ENCODE results near the gene SERPINB2. TPM values are rescaled to one million over a fixed set of nuclear protein-coding genes. Genes with fewer than 3 reads are reported as not detected.

SERPINB2 gene
- polyA plus RNA-seq, 1 donor (not counting 4 experiments of a cell fraction or from before 2014, with no cell fraction given): 733 TPM

GRCh38 chr18:63922049-63922448 lies 34.5 kb downstream of the SERPINB2 start:
- Histone ChIP-seq H3K4me1 (ENCODE audit: control insufficient read depth, extremely low read depth, insufficient read depth, low read length) (no peaks in the 10 kb centered on the region), H3K4me2 (ENCODE audit: control insufficient read depth, extremely low read depth, insufficient read depth, low read depth, low read length) (no peak overlapping the region), H3K4me3 (ENCODE audit: control insufficient read depth in 2 of 3, extremely low read depth in 1 of 3, insufficient read depth in 2 of 3, low read depth in 1 of 3, low read length in 3 of 3) (no peak overlapping the region), H3K27me3 (ENCODE audit: control insufficient read depth, extremely low read depth, insufficient read depth, low read length) (no peaks in the 10 kb centered on the region), H3K9me1 (ENCODE audit: control insufficient read depth, extremely low read depth, insufficient read depth, low read length) (no peaks in the 10 kb centered on the region), H4K20me1 (ENCODE audit: control insufficient read depth, extremely low read depth, insufficient read depth, low read length) (no peaks in the 10 kb centered on the region), H3K9ac (ENCODE audit: control insufficient read depth, extremely low read depth, insufficient read depth, low read length) (no peak overlapping the region), H2AFZ (ENCODE audit: control insufficient read depth, low read length) (no peak overlapping the region), H3K36me3 (ENCODE audit: control insufficient read depth in 2 of 2, extremely low read depth in 1 of 2, insufficient read depth in 2 of 2, low read length in 2 of 2) (no peaks in the 10 kb centered on the region), H3K27ac (ENCODE audit: control insufficient read depth, insufficient read depth, low read length) (no peak overlapping the region), H3K9me3 (ENCODE audit: control insufficient read depth, low read depth, low read length) (no peaks in the 10 kb centered on the region), H3K79me2 (ENCODE audit: control insufficient read depth, insufficient read depth, low read length) (no peaks in the 10 kb centered on the region)
- TF ChIP-seq CTCF (optimal IDR thresholded peaks at IDR 0.05 in 1 of 3, IDR thresholded peaks at IDR 0.05 in 1 of 3, conservative IDR thresholded peaks at IDR 0.05 in 1 of 3; ENCODE audit: extremely low read depth in 1 of 3, insufficient read depth in 2 of 3, low read length in 3 of 3) (no peak), EZH2 (IDR thresholded peaks at IDR 0.05; ENCODE audit: low read length) (no peak)
- DNase-seq (ENCODE audit: low read depth, low spot score) (no peak), FAIRE-seq (no peak)
- dilution Hi-C loops (cut with MboI; ENCODE audit: extremely low pct_ligation_motif_present, low sequenced_read_pairs): no loop called here

- H2AFZ ChIP-seq (ENCODE audit: control insufficient read depth, low read length): no peak overlapping the region
Measured at GRCh38 chr18:63924551-63924950, 37.0 kb downstream of the SERPINB2 start.

More at GRCh38 chr18:63924551-63924950, 37.0 kb downstream of the SERPINB2 start:
- Histone ChIP-seq H3K9ac (ENCODE audit: control insufficient read depth, extremely low read depth, insufficient read depth, low read length) (no peak overlapping the region), H3K27ac (ENCODE audit: control insufficient read depth, insufficient read depth, low read length) (no peak overlapping the region), H3K79me2 (ENCODE audit: control insufficient read depth, insufficient read depth, low read length) (no peaks in the 10 kb centered on the region), H3K4me3 (ENCODE audit: control insufficient read depth in 2 of 3, extremely low read depth in 1 of 3, insufficient read depth in 2 of 3, low read depth in 1 of 3, low read length in 3 of 3) (no peak overlapping the region), H3K4me2 (ENCODE audit: control insufficient read depth, extremely low read depth, insufficient read depth, low read depth, low read length) (no peak overlapping the region), H3K9me3 (ENCODE audit: control insufficient read depth, low read depth, low read length) (no peaks in the 10 kb centered on the region), H3K4me1 (ENCODE audit: control insufficient read depth, extremely low read depth, insufficient read depth, low read length) (no peaks in the 10 kb centered on the region), H3K27me3 (ENCODE audit: control insufficient read depth, extremely low read depth, insufficient read depth, low read length) (no peaks in the 10 kb centered on the region), H4K20me1 (ENCODE audit: control insufficient read depth, extremely low read depth, insufficient read depth, low read length) (no peaks in the 10 kb centered on the region), H3K36me3 (ENCODE audit: control insufficient read depth in 2 of 2, extremely low read depth in 1 of 2, insufficient read depth in 2 of 2, low read length in 2 of 2) (no peaks in the 10 kb centered on the region), H3K9me1 (ENCODE audit: control insufficient read depth, extremely low read depth, insufficient read depth, low read length) (no peaks in the 10 kb centered on the region)
- DNase-seq (ENCODE audit: low read depth, low spot score) (no peak), FAIRE-seq (no peak)
- dilution Hi-C loops (cut with MboI; ENCODE audit: extremely low pct_ligation_motif_present, low sequenced_read_pairs): no loop called here
- no peak for TF ChIP-seq EZH2 (IDR thresholded peaks at IDR 0.05; ENCODE audit: low read length)
- no peak for TF ChIP-seq CTCF (optimal IDR thresholded peaks at IDR 0.05 in 1 of 3, IDR thresholded peaks at IDR 0.05 in 1 of 3, conservative IDR thresholded peaks at IDR 0.05 in 1 of 3; ENCODE audit: extremely low read depth in 1 of 3, insufficient read depth in 2 of 3, low read length in 3 of 3)
